MCF 10A (cell line): ENCODE measurements around the gene PIAS4. TPM values are rescaled to one million over a fixed set of nuclear protein-coding genes. Genes with fewer than 3 reads are reported as not detected.

Source experiments
- BruUV-seq: library from RNA; stranded (reverse); fragments of 400-500 nt; replicated peaks from 2 replicates; lab custom pipeline; 2021; lab: Mats Ljungman, UMichigan
- CTCF ChIA-PET: fragments of 300-600 bp; sonication (Branson Sonifier 250); formaldehyde crosslinking; extraction: SDS; loops from one replicate; lab custom pipeline; 2021; ENCODE audit warnings: antibody characterized with exemption, inconsistent platforms; lab: Yijun Ruan, JAX
- POLR2A ChIA-PET: fragments of 300-600, 350-650 bp; sonication (Branson Sonifier 250); formaldehyde crosslinking; extraction: SDS; loops from one replicate; lab custom pipeline; 2020; ENCODE audit warnings: antibody characterized with exemption, inconsistent platforms; lab: Yijun Ruan, JAX
- DNase-seq: peaks from one replicate; pipeline ENCODE4 v3.0.0-alpha.2; 2018; ENCODE audit not compliant: unreplicated experiment
- H3K27ac Mint-ChIP-seq: one replicate; pipeline ENCODE4 v1.8.0; 2022; ENCODE audit warnings: mild to moderate bottlenecking, low read depth, mixed read lengths; ENCODE audit not compliant: unreplicated experiment
- H3K27me3 Mint-ChIP-seq: one replicate; pipeline ENCODE4 v1.8.0; 2022; ENCODE audit warnings: mixed read lengths; ENCODE audit not compliant: insufficient read depth, unreplicated experiment
- H3K36me3 Mint-ChIP-seq: one replicate; pipeline ENCODE4 v1.8.0; 2022; ENCODE audit warnings: mild to moderate bottlenecking, moderate library complexity, mixed read lengths; ENCODE audit not compliant: insufficient read depth, unreplicated experiment
- H3K4me1 Mint-ChIP-seq: one replicate; pipeline ENCODE4 v1.8.0; 2022; ENCODE audit warnings: mixed read lengths; ENCODE audit not compliant: insufficient read depth, unreplicated experiment
- H3K4me3 Mint-ChIP-seq: one replicate; pipeline ENCODE4 v1.8.0; 2022; ENCODE audit warnings: mild to moderate bottlenecking, moderate library complexity, mixed read lengths; ENCODE audit not compliant: unreplicated experiment
- H3K9me3 Mint-ChIP-seq: one replicate; pipeline ENCODE4 v1.8.0; 2022; ENCODE audit warnings: mixed read lengths; ENCODE audit not compliant: unreplicated experiment
- CTCF ChIP-seq: fragments of 200-600 bp; IDR thresholded peaks from one replicate; pipeline ENCODE4 v1.8.0; 2022; ENCODE audit warnings: antibody characterized with exemption, mild to moderate bottlenecking; ENCODE audit not compliant: unreplicated experiment
- intact Hi-C: fragments of 100-400 bp; cut with micrococcal nuclease; formaldehyde crosslinking; loops from 2 replicates; pipeline ENCODE4 v1.14.1; 2022
- total RNA-seq: library from RNA; stranded (reverse); gene quantifications from 2 replicates; pipeline ENCODE4 v1.2.3, GENCODE V29; 2022

PIAS4 gene
- total RNA-seq, 1 experiment from 2014 or later = 15.1 TPM

DNA sequence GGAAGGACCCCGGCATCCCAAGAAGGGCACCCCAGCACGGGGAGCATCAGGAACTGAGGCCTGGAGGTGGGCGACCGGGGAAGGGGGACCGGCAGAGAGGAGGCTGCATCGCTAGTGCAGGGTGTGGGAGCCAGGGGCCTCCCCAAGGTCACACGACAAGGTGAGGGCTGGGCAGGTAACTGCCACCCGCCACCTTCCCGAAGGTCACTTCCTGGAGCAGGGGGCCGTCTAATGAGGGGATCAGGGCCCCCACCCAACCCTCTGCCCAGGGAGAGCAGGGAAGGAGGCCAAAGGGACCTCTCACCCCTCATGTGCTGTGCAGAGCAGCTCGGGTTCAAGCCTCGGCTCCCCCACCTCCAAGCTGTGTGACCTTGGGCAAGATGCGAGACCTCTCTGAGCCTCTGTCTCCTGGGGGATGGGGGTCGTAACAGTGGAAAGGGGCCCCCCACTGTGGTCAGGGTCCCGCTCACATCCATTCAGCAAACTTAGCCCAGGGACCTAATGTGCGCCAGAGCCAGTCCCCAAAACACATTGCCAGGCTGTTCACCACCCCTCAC lies 53.2 kb downstream of the PIAS4 start:
- peak overlapping the region; percentile 68 for H3K4me3 Mint-ChIP-seq

DNA sequence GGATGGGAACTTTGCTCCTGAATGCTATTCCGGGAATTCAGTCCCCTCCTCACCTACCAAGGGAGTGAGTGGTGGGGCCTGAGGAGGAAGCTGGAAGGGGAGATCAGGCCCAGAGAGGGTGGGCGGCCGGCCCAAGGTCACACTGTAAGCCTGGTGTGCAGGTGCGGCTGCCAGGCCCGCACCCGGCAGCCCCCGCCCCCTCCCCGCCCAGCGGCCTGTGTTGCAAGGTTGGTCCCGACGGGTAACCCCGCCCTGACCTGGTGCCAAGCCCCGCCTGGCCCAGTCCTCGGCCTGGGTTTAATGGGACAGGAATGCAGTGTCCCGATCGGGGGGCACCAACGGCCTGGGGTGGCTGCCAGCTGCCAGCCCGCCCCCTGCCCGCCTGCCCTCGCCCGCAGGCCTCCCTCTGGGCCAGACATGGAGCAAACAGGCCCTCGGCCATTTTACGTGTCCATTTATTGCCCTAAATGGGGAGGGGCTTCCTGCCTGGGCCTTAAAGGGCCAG lies 53.7 kb downstream of the PIAS4 start:
- H3K27me3 Mint-ChIP-seq = no peaks in the 10 kb centered on the region
- H3K4me3 Mint-ChIP-seq = peak overlapping the region; percentile 68
- H3K36me3 Mint-ChIP-seq = peaks cover 37% of the 10 kb centered on the region
- no peak for TF ChIP-seq CTCF
- peak overlapping the region; percentile 19 for H3K27ac Mint-ChIP-seq
- ChIA-PET CTCF (interaction anchor here (0.7 kb wide), 1 partner anchor 912 kb away, joined by 3 read pairs; no protein-coding TSS in a partner anchor), POLR2A (interaction anchor here (0.9 to 4.2 kb wide), 8 partner anchors 9 to 560 kb away, joined by 3 to 20 read pairs (median 4); partner anchors contain the start of genes DAPK3, DOHH, EEF2 and PIAS4)
- intact Hi-C loops = loop anchor here (1.0 to 10.0 kb wide), 2 partner anchors 9 to 144 kb away; no protein-coding TSS in a partner anchor
- peaks cover 17% of the 10 kb centered on the region for H3K4me1 Mint-ChIP-seq
- DNase-seq = peak; percentile 90
- H3K9me3 Mint-ChIP-seq = no peaks in the 10 kb centered on the region
- no TSS peak for BruUV-seq

More for the DNA sequence above, 53.2 kb downstream of the PIAS4 start:
- CTCF ChIA-PET = interaction anchor here (0.6 to 0.7 kb wide), 3 partner anchors 92 to 913 kb away, joined by 3 to 6 read pairs (median 3); no protein-coding TSS in a partner anchor
- H3K27ac Mint-ChIP-seq = peak overlapping the region; percentile 70
- POLR2A ChIA-PET = interaction anchor here (0.6 to 4.2 kb wide), 8 partner anchors 8 to 1976 kb away, joined by 4 to 20 read pairs (median 4); partner anchors contain the start of genes DOHH, EEF2 and PIAS4
- no peak for TF ChIP-seq CTCF
- no peak for DNase-seq
- intact Hi-C loops = loop anchor here (1.0 to 10.0 kb wide), 2 partner anchors 8 to 144 kb away; no protein-coding TSS in a partner anchor
- BruUV-seq = no TSS peak
- H3K36me3 Mint-ChIP-seq = peaks cover 40% of the 10 kb centered on the region
- no peaks in the 10 kb centered on the region for H3K9me3 Mint-ChIP-seq
- H3K4me1 Mint-ChIP-seq = peaks cover 17% of the 10 kb centered on the region
- no peaks in the 10 kb centered on the region for H3K27me3 Mint-ChIP-seq

DNA sequence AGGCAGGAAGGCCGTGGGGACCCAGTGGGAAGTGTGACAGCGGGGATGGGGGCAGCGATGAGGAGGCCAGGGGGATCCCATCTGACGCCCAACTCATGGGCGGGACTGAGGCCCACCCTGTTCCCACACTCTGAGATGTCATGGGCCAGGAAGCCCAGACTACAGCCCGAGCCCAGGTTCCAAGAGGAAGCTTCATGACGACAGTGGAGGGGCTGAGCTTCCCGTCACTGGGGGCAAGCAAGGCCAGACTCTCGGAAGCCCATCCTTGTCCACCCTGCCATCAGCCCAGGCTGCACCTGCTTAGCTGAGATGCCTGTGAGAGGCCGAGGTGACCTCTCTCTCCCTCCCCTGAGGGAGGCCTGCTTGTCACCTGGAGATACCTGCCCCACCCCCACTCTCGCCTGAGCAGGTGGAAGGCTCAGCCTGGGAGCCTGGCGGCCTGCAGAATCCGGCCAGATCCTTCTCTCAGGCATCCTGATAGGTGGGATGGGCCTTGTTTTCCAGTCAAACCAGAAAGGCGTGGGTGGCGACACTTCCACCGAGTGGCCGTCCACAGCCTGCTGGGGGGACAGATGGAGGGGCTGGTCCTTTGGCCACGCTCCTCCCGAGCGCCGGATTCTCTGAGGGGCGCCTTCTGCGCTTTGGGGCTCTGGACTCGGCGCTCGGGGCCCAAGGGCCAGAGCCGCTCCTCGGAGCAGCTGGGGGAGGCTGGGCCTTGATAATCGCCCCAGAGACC lies 54.3 kb downstream of the PIAS4 start:
- H3K27ac Mint-ChIP-seq = peak overlapping the region; percentile 19
- CTCF ChIA-PET = interaction anchor here (0.7 to 0.9 kb wide), 2 partner anchors 56 to 912 kb away, joined by 3 to 4 read pairs; no protein-coding TSS in a partner anchor

More for the DNA sequence above, 54.3 kb downstream of the PIAS4 start:
- Mint-ChIP-seq H3K4me1 (peaks cover 17% of the 10 kb centered on the region), H3K27me3 (no peaks in the 10 kb centered on the region), H3K4me3 (peak overlapping the region; percentile 68), H3K9me3 (no peaks in the 10 kb centered on the region), H3K36me3 (peaks cover 31% of the 10 kb centered on the region)
- POLR2A ChIA-PET = interaction anchor here (0.9 to 4.2 kb wide), 10 partner anchors 9 to 561 kb away, joined by 3 to 20 read pairs (median 4); partner anchors contain the start of genes DAPK3, DOHH, EEF2 and MPND
- intact Hi-C loops = loop anchor here (1.0 to 10.0 kb wide), 2 partner anchors 10 to 143 kb away; no protein-coding TSS in a partner anchor
- DNase-seq = peak; percentile 64
- no peak for TF ChIP-seq CTCF
- BruUV-seq = no TSS peak
